OCI-LY7 (cell line): ENCODE measurements around the gene FERMT3.

ENCODE experiments used
- EZH2phosphoT487 ChIP-seq: fragments of 200-600 bp; sonication (generic); IDR thresholded peaks from 2 replicates; pipeline ENCODE4 v1.6.1; 2018; ENCODE audit warnings: low read depth, borderline replicate concordance, mild to moderate bottlenecking, mixed run types, antibody characterized with exemption, low read length, moderate library complexity, mixed read lengths
- TF ChIP-seq, protein P1 (sequence below): fragments of 200-600 bp; sonication (generic); conservative IDR thresholded peaks from 2 replicates; pipeline ENCODE4 v1.5.1; 2014; ENCODE audit warnings: mild to moderate bottlenecking, antibody characterized with exemption, low read length, moderate library complexity, mixed read lengths

DNA sequence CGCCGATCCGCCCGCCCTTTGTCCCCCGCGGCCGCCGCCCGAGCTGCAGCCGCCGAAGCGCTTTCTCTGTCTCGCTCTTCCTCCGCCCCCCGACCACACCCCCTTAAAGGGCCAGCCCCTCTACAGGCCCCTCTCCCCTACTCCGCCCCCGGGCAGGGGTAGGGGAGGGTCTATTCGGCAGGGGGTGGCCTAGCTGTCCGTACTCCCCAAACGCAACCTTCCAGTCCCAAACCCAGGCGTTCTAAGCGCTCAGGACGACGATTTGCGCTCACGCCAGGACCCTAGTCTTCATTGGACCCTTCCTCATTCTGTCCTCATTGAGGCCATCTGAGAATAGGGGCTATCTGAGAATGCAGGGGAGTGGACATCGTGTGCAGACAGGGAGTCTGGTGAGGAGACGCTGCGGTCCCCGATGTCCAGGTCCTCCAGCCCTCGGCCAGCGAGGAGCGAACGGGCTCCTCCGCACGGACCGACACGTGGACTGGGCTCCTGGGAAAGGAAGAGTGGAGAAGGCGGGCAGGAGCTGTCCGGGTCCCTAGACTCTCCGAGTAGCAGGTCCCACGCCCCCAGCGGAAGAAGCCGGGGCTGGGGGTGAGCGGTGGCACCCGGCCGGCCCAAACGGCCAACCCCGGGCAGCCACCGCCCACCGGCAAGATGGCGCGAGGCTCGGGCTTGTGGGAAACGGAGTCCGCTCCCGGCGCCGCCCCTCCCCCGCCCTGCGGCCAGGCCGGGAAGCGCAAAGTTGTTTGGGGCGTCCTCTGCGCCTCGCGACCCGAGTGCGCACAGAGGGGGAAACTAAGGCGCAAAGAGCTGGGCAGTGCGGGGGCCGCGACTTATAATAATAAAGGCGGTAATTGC, 40.6 kb downstream of the FERMT3 start, which contains the start of gene PPP1R14B:
- TF ChIP-seq, protein P1, sequence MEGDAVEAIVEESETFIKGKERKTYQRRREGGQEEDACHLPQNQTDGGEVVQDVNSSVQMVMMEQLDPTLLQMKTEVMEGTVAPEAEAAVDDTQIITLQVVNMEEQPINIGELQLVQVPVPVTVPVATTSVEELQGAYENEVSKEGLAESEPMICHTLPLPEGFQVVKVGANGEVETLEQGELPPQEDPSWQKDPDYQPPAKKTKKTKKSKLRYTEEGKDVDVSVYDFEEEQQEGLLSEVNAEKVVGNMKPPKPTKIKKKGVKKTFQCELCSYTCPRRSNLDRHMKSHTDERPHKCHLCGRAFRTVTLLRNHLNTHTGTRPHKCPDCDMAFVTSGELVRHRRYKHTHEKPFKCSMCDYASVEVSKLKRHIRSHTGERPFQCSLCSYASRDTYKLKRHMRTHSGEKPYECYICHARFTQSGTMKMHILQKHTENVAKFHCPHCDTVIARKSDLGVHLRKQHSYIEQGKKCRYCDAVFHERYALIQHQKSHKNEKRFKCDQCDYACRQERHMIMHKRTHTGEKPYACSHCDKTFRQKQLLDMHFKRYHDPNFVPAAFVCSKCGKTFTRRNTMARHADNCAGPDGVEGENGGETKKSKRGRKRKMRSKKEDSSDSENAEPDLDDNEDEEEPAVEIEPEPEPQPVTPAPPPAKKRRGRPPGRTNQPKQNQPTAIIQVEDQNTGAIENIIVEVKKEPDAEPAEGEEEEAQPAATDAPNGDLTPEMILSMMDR, result no peak
- no peak for TF ChIP-seq EZH2phosphoT487
